HEK293T (cell line): Measurements from ENCODE around the gene ARPP19.
"Not testable (repeated sequence)": the region's sequence is repeated elsewhere in the genome, so short reads cannot be mapped to it uniquely, and the experiment has no call there.

Experiments
- CTCF ChIA-PET: fragments of 350-600 bp; formaldehyde crosslinking; extraction: SDS; loops from one replicate; lab custom pipeline; 2021; ENCODE audit warnings: antibody characterized with exemption, inconsistent platforms; lab: Yijun Ruan, JAX
- POLR2A ChIA-PET: fragments of 350-600 bp; formaldehyde crosslinking; extraction: SDS; loops from one replicate; lab custom pipeline; 2020; ENCODE audit warnings: antibody characterized with exemption, inconsistent platforms; lab: Yijun Ruan, JAX
- DNase-seq: peaks from one replicate; pipeline ENCODE4 v3.0.0; 2012; ENCODE audit warnings: mixed read lengths; ENCODE audit errors: extremely low spot score
- ARNT ChIP-seq: fragments of 450-650 bp; IDR thresholded peaks from 2 replicates; pipeline ENCODE4 v1.6.1; 2017; ENCODE audit warnings: mild to moderate bottlenecking
- BHLHE40 ChIP-seq: fragments of 450-650 bp; IDR thresholded peaks from 2 replicates; pipeline ENCODE4 v1.6.1; 2016; ENCODE audit warnings: mild to moderate bottlenecking, moderate library complexity, borderline replicate concordance
- CTBP1 ChIP-seq: fragments of 450-650 bp; IDR thresholded peaks from 2 replicates; pipeline ENCODE4 v1.6.1; 2016; ENCODE audit warnings: borderline replicate concordance
- ELF4 ChIP-seq: fragments of 450-650 bp; IDR thresholded peaks from 2 replicates; pipeline ENCODE4 v1.6.1; 2017; ENCODE audit warnings: antibody characterized with exemption
- FOXA1 ChIP-seq: fragments of 450-650 bp; IDR thresholded peaks from 2 replicates; pipeline ENCODE4 v1.6.1; 2016; ENCODE audit warnings: mild to moderate bottlenecking
- FOXK2 ChIP-seq: fragments of 450-650 bp; IDR thresholded peaks from 2 replicates; pipeline ENCODE4 v1.6.1; 2016; ENCODE audit warnings: mild to moderate bottlenecking
- FOXM1 ChIP-seq: fragments of 450-650 bp; IDR thresholded peaks from 2 replicates; pipeline ENCODE4 v1.6.1; 2017; ENCODE audit warnings: mild to moderate bottlenecking, borderline replicate concordance
- HDGF ChIP-seq: fragments of 450-650 bp; IDR thresholded peaks from 2 replicates; pipeline ENCODE4 v1.6.1; 2017; ENCODE audit warnings: antibody characterized with exemption, borderline replicate concordance
- L3MBTL2 ChIP-seq: fragments of 450-650 bp; conservative IDR thresholded peaks from 2 replicates; pipeline ENCODE4 v1.6.1; 2016; ENCODE audit warnings: mild to moderate bottlenecking
- LEF1 ChIP-seq: fragments of 450-650 bp; IDR thresholded peaks from 2 replicates; pipeline ENCODE4 v1.6.1; 2017; ENCODE audit warnings: mild to moderate bottlenecking, borderline replicate concordance
- NFRKB ChIP-seq: fragments of 450-650 bp; IDR thresholded peaks from 2 replicates; pipeline ENCODE4 v1.6.1; 2016; ENCODE audit warnings: mild to moderate bottlenecking, moderate library complexity
- SP1 ChIP-seq: fragments of 450-650 bp; IDR thresholded peaks from 2 replicates; pipeline ENCODE4 v1.6.1; 2017
- SUZ12 ChIP-seq: fragments of 450-650 bp; IDR thresholded peaks from 2 replicates; pipeline ENCODE4 v1.6.1; 2016; ENCODE audit warnings: mild to moderate bottlenecking
- TARDBP ChIP-seq: fragments of 450-650 bp; IDR thresholded peaks from 2 replicates; pipeline ENCODE4 v1.6.1; 2016
- ZNF384 ChIP-seq: fragments of 450-650 bp; IDR thresholded peaks from 2 replicates; pipeline ENCODE4 v1.6.1; 2016
- TF ChIP-seq, protein P1 (sequence below): fragments of 450-650 bp; IDR thresholded peaks from 2 replicates; pipeline ENCODE4 v1.6.1; 2016

ARPP19 gene

DNA sequence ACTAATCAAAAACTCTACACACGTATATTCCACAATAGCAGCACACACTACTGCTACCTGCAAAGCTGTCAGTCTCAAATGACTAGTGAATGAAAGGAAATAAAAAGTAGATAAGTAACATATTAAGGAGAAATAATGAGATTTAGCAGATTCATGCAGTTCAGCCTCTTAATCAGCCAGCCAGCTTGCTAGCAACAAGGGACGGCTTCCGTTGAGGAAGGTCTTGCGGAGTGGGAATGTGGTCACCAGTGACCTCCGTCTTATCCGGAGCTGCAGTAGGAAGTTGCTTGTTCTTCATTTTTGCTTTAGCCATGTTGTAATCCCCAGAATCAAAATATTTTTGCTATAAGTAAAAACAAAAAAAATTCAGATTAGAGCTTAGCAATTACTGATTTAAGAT, 17.1 kb downstream of the ARPP19 start:
- ChIA-PET POLR2A (no interaction called here), CTCF (no interaction called here)
- TF ChIP-seq FOXK2 (no peak), BHLHE40 (no peak), CTBP1 (no peak), ZNF384 (no peak), NFRKB (no peak), TARDBP (no peak), ELF4 (no peak), SP1 (no peak), L3MBTL2 (no peak), HDGF (no peak), ARNT (no peak), LEF1 (no peak), FOXM1 (no peak), FOXA1 (no peak), SUZ12 (no peak)
- TF ChIP-seq, protein P1, sequence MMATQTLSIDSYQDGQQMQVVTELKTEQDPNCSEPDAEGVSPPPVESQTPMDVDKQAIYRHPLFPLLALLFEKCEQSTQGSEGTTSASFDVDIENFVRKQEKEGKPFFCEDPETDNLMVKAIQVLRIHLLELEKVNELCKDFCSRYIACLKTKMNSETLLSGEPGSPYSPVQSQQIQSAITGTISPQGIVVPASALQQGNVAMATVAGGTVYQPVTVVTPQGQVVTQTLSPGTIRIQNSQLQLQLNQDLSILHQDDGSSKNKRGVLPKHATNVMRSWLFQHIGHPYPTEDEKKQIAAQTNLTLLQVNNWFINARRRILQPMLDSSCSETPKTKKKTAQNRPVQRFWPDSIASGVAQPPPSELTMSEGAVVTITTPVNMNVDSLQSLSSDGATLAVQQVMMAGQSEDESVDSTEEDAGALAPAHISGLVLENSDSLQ, result no peak
- DNase-seq, result no peak

DNA sequence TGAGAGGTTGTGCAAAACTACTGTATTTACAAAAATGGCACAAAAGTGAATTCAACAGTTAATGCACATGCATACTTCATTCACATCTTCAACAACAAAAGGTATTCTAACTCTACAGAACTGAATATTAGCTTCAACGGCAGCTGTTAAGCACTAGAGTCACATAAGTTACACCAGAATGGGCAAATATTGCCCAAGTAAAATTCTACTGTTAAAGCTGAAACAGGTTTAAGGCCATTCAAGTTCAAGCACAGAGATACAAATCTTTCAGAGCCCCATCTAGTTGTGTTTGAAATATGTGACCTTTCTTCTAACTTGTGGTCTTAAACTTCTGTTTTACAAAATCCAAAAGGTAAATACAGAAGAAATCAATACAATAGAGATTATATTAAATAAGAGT, 17.6 kb downstream of the ARPP19 start:
- POLR2A ChIA-PET, DNase-seq, CTCF ChIA-PET: not testable (repeated sequence)

DNA sequence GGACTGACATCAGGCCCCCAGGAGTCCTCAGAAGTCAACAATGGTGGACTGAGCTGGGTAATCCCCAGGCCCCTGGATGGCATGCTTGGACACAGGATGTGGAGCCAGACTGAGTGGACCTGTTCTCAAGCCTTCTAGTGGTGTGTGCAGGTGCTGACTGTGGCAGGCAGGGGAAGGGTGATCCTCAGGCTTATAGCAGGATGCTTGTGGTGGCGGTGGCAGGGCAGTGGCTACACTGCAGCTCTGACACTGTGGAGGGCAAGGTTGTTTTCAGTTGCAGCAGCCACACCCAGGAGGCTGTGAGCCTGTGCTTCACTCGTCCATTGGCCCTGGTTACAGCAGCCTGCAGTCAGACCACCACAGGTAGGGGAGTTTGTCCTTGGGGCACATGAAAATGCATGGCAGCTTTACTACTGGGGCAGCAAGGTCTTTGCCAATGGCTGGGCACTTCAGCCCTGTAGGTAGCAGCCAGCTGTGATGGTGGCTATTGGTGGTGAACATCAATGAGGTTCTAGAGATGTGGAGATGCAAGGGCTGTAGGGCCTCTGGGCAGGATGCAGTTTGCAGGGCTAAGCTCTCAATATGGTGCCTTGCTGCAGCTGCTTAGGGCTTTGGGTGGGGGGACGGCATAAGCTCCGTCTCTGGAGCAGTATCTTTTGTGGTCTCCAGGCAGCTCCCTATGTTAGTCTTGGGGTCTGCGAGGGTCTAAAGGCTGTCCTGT, 22.6 kb downstream of the ARPP19 start:
- ChIA-PET POLR2A (no interaction called here), CTCF (no interaction called here)
- no peak for DNase-seq

DNA sequence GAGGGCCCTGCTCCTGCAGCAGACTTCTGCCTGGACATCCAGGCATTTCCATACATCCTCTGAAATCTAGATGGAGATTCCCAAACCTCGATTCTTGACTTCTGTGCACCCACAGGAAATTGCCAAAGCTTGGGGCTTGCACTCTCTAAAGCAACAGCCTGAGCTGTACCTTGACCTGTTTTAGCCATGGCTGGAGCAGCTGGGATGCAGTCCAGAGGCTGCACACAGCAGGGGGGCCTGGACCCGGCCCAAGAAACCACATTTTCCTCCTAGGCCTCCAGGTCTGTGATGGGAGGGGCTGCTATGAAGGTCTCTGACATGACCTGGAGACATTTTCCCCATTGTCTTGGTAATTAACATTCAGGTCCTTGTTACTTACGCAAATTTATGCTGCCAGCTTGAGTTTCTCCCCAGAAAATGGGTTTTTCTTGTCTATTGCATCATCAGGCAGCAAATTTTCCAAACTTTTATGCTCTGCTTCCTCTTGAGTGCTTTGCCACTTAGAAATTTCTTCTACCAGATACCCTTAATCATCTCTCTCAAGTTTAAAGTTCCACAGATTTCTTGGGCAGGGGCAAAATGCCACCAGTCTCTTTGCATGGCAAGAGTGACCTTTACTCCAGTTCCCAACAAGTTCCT, 28.3 kb downstream of the ARPP19 start:
- TF ChIP-seq, protein P1, result no peak
- TF ChIP-seq FOXK2 (no peak), SUZ12 (no peak), ARNT (no peak), L3MBTL2 (no peak), FOXA1 (no peak), ELF4 (no peak), LEF1 (no peak), FOXM1 (no peak), HDGF (no peak), NFRKB (no peak), BHLHE40 (no peak), TARDBP (no peak), SP1 (no peak), CTBP1 (no peak), ZNF384 (no peak)
- POLR2A ChIA-PET, result no interaction called here
- CTCF ChIA-PET, result no interaction called here
- DNase-seq, result no peak

More for the DNA sequence above, 22.6 kb downstream of the ARPP19 start:
- no peak for TF ChIP-seq ELF4

DNA sequence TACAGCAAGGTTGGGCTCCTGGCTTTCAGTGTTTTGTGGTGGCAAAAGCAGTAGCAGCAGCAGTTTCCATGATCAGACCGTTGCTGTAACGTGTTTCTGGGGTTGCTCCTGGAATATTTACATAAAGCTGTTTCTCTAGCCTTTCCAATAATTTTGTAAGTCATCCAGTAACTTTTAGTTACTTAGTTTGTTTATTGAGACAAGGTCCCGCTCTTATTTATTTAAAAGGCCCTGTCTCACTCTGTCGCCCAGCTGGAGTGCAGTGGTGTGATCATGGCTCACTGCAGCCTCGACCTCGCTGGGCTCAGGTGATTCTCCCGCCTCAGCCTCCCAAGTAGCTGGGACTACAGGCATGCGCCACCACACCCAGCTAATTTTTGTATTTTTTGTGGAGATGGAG, 31.4 kb downstream of the ARPP19 start:
- CTCF ChIA-PET, result no interaction called here
- DNase-seq, result no peak
- POLR2A ChIA-PET, result no interaction called here
- TF ChIP-seq TARDBP (no peak), ARNT (no peak), BHLHE40 (no peak), ZNF384 (no peak), SUZ12 (no peak), CTBP1 (no peak), ELF4 (no peak), FOXA1 (no peak), L3MBTL2 (no peak), FOXK2 (no peak), NFRKB (no peak), FOXM1 (no peak), LEF1 (no peak)
- TF ChIP-seq, protein P1, result no peak

DNA sequence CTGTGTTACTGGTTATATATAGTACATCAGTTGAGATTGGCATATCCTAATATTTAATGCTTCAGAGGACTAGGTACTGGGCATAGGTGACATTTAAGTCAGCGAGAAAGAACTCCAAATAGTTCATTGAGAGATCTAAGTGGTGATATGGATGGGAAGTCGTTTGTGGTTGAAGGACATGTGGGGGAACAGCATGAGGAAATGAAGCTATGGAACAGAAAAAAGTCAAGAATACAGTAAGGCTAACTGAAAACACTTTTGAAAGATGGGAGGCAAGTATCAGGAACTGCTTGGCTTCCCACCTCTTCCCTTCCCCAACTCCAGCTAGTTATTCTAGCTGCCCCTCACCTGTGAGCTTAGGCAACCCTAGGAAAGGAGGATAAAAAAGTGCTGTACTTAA, 36.4 kb downstream of the ARPP19 start:
- CTCF ChIA-PET, result no interaction called here
- POLR2A ChIA-PET, result no interaction called here
- TF ChIP-seq SUZ12 (no peak), ZNF384 (no peak), FOXK2 (no peak), SP1 (no peak), ARNT (no peak), L3MBTL2 (no peak), CTBP1 (no peak), TARDBP (no peak), ELF4 (no peak), FOXM1 (no peak), LEF1 (no peak), BHLHE40 (no peak), FOXA1 (no peak), HDGF (no peak), NFRKB (no peak)
- TF ChIP-seq, protein P1, result no peak
- DNase-seq, result no peak
